ENCODE results near the gene CDC42EP5. TPM values are rescaled to one million over a fixed set of nuclear protein-coding genes. Genes with fewer than 3 reads are reported as not detected.

Gene CDC42EP5
- total RNA-seq, 2 experiments from 2014 or later: not detected

DNA sequence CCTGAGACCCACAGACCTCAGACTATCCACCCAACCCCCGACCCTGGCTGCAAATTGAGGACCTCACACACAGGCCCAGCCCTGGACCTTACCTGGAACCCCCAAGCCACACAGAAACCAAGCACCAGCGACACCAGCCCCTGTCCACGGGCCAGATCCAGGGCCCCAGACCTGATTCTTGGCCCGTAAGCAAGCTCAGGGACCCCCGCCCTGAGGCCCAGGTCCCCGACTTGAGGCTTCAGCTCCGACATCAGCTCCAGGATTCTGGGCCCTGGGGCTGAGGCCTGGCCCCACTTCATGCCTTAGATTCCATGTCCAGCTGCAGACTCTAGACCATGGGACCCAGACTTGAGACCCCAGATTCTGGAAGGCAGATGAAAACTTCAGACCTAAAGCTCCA, 51.6 kb downstream of the CDC42EP5 start:
- DNase-seq (ENCODE audit: low spot score): no peak
- Histone ChIP-seq H3K4me3 (ENCODE audit: low read depth, low read length, poor library complexity, severe bottlenecking) (no peak overlapping the region), H3K79me2 (ENCODE audit: insufficient read depth, low read depth, low read length) (no peaks in the 10 kb centered on the region), H3K4me2 (ENCODE audit: low read length) (no peak overlapping the region), H2AFZ (ENCODE audit: low read length) (no peak overlapping the region), H3K4me1 (ENCODE audit: insufficient read depth, low read length, poor library complexity, severe bottlenecking) (peaks cover 9% of the 10 kb centered on the region), H3K36me3 (ENCODE audit: insufficient read depth, low read length) (no peaks in the 10 kb centered on the region), H3K27ac (ENCODE audit: low read depth, low read length, poor library complexity, severe bottlenecking) (no peak overlapping the region), H3K9me2 (ENCODE audit: insufficient read depth, low read length) (no peaks in the 10 kb centered on the region), H3K9me3 (ENCODE audit: low read length) (no peaks in the 10 kb centered on the region), H4K20me1 (ENCODE audit: insufficient read depth, low read length) (no peaks in the 10 kb centered on the region)
- intact Hi-C loops (cut with micrococcal nuclease; ENCODE audit: unreplicated experiment): no loop called here
- CTCF ChIA-PET (ENCODE audit: unreplicated experiment): interaction anchor here (0.6 kb wide), 1 partner anchor 101 kb away, joined by 3 read pairs; no protein-coding TSS in a partner anchor
- no peak for TF ChIP-seq EZH2phosphoT487 (IDR thresholded peaks at IDR 0.05; ENCODE audit: borderline replicate concordance, low read depth, low read length)
- TF ChIP-seq, protein P1, sequence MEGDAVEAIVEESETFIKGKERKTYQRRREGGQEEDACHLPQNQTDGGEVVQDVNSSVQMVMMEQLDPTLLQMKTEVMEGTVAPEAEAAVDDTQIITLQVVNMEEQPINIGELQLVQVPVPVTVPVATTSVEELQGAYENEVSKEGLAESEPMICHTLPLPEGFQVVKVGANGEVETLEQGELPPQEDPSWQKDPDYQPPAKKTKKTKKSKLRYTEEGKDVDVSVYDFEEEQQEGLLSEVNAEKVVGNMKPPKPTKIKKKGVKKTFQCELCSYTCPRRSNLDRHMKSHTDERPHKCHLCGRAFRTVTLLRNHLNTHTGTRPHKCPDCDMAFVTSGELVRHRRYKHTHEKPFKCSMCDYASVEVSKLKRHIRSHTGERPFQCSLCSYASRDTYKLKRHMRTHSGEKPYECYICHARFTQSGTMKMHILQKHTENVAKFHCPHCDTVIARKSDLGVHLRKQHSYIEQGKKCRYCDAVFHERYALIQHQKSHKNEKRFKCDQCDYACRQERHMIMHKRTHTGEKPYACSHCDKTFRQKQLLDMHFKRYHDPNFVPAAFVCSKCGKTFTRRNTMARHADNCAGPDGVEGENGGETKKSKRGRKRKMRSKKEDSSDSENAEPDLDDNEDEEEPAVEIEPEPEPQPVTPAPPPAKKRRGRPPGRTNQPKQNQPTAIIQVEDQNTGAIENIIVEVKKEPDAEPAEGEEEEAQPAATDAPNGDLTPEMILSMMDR (conservative IDR thresholded peaks at IDR 0.05; ENCODE audit: low read length): no peak
- POLR2A ChIA-PET: no interaction called here
- BruUV-seq (replicated peaks): no TSS peak

DNA sequence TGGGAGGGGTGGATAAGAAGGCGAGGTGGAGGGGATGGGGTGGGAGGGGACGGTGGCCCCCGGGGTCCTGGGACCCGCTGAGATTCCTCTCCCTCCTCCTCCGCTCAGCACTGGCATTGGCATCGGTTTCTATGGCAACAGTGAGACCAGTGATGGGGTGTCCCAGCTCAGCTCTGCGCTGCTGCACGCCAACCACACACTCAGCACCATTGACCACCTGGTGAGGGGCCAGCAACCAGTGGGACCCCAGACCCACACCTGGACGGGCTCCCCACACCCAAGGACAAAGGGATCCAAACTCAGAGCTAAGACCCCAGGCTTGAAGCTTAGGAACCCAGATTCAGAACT, 52.0 kb downstream of the CDC42EP5 start:
- DNase-seq (ENCODE audit: low spot score): no peak
- BruUV-seq (replicated peaks): no TSS peak
- Histone ChIP-seq H3K27ac (ENCODE audit: low read depth, low read length, poor library complexity, severe bottlenecking) (no peak overlapping the region), H3K36me3 (ENCODE audit: insufficient read depth, low read length) (no peaks in the 10 kb centered on the region), H3K4me3 (ENCODE audit: low read depth, low read length, poor library complexity, severe bottlenecking) (no peak overlapping the region), H3K79me2 (ENCODE audit: insufficient read depth, low read depth, low read length) (no peaks in the 10 kb centered on the region), H3K9me2 (ENCODE audit: insufficient read depth, low read length) (no peaks in the 10 kb centered on the region), H4K20me1 (ENCODE audit: insufficient read depth, low read length) (no peaks in the 10 kb centered on the region), H3K4me2 (ENCODE audit: low read length) (no peak overlapping the region), H3K9me3 (ENCODE audit: low read length) (no peaks in the 10 kb centered on the region), H3K4me1 (ENCODE audit: insufficient read depth, low read length, poor library complexity, severe bottlenecking) (peaks cover 9% of the 10 kb centered on the region), H2AFZ (ENCODE audit: low read length) (no peak overlapping the region)
- ChIA-PET CTCF (ENCODE audit: unreplicated experiment) (no interaction called here), POLR2A (no interaction called here)
- TF ChIP-seq EZH2phosphoT487 (IDR thresholded peaks at IDR 0.05; ENCODE audit: borderline replicate concordance, low read depth, low read length): no peak
- TF ChIP-seq, protein P1 (conservative IDR thresholded peaks at IDR 0.05; ENCODE audit: low read length): no peak
- intact Hi-C loops (cut with micrococcal nuclease; ENCODE audit: unreplicated experiment): no loop called here

DNA sequence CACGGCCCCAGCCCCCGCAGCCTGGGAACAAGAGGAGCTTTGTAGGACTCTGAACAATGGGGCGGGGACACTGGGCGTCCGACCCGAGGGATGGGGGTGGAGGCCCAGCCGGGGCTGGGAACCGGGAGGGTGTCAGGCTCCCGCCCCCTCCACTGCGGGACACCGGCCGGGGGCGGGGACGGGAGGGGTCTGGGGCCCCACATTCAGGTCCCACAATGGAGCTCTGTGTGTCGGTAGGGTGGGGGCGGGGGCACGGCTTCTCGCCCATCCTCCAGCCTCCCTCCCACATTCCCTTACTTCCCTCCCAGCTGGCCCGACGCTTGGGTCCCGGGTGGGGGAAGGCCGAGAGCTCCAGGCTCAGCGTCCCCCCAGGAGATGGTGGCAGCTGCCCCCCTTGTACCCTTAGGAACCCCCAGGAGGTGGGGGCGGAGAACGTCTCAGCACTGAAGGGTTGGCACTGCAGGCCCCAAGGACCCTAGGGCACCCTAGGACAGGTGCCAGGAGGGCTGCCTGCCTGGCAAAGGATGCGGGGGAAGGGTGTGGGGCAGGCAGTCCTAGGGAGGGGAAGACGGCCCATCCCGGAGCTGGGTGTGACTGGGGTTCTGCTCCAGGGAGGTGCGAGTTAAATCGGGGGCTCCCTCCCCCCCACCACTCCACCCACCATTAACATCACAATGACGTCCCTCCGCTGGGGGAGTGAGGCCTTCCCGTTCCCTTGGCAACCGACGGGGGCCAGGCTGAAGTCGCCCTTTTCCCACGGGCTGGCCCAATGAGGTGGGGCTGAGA, 52.5 kb downstream of the CDC42EP5 start:
- peaks cover 9% of the 10 kb centered on the region for H3K4me1 ChIP-seq (ENCODE audit: insufficient read depth, low read length, poor library complexity, severe bottlenecking)
- H3K9me3 ChIP-seq (ENCODE audit: low read length): no peaks in the 10 kb centered on the region
- POLR2A ChIA-PET: interaction anchor here (0.7 kb wide), 1 partner anchor 1312 kb away, joined by 3 read pairs; no protein-coding TSS in a partner anchor
- H3K79me2 ChIP-seq (ENCODE audit: insufficient read depth, low read depth, low read length): no peaks in the 10 kb centered on the region
- intact Hi-C loops (cut with micrococcal nuclease; ENCODE audit: unreplicated experiment): no loop called here
- H3K4me2 ChIP-seq (ENCODE audit: low read length): no peak overlapping the region
- no peaks in the 10 kb centered on the region for H3K9me2 ChIP-seq (ENCODE audit: insufficient read depth, low read length)
- H3K27ac ChIP-seq (ENCODE audit: low read depth, low read length, poor library complexity, severe bottlenecking): no peak overlapping the region
- H4K20me1 ChIP-seq (ENCODE audit: insufficient read depth, low read length): no peaks in the 10 kb centered on the region
- no peak overlapping the region for H2AFZ ChIP-seq (ENCODE audit: low read length)
- H3K36me3 ChIP-seq (ENCODE audit: insufficient read depth, low read length): no peaks in the 10 kb centered on the region
- CTCF ChIA-PET (ENCODE audit: unreplicated experiment): no interaction called here
- TF ChIP-seq, protein P1 (conservative IDR thresholded peaks at IDR 0.05; ENCODE audit: low read length): no peak
- TF ChIP-seq EZH2phosphoT487 (IDR thresholded peaks at IDR 0.05; ENCODE audit: borderline replicate concordance, low read depth, low read length): no peak
- no peak for DNase-seq (ENCODE audit: low spot score)
- no TSS peak for BruUV-seq (replicated peaks)
- no peak overlapping the region for H3K4me3 ChIP-seq (ENCODE audit: low read depth, low read length, poor library complexity, severe bottlenecking)

All from OCI-LY7 (cell line).